HFF-Myc (cell line): ENCODE measurements around the gene ABHD11.

ENCODE experiments used
- DNase-seq: peaks from one replicate; pipeline ENCODE4 v3.0.0-alpha.2; 2011; ENCODE audit warnings: low read depth; ENCODE audit errors: extremely low read depth
- H3K4me3 ChIP-seq: replicated peaks from 2 replicates; pipeline ENCODE4 v1.5.1; 2011; ENCODE audit warnings: low read depth, mild to moderate bottlenecking, control low read depth, low read length
- CTCF ChIP-seq: IDR thresholded peaks from 2 replicates; pipeline ENCODE4 v1.5.1; 2012; ENCODE audit warnings: mild to moderate bottlenecking, low read depth, low read length, control low read depth; ENCODE audit errors: missing control alignments

Gene ABHD11

GRCh38 chr7:73735528-73735905, 3.1 kb downstream of the ABHD11 start:
- no peak overlapping the region for H3K4me3 ChIP-seq
- no peak for TF ChIP-seq CTCF
- no peak for DNase-seq

DNA sequence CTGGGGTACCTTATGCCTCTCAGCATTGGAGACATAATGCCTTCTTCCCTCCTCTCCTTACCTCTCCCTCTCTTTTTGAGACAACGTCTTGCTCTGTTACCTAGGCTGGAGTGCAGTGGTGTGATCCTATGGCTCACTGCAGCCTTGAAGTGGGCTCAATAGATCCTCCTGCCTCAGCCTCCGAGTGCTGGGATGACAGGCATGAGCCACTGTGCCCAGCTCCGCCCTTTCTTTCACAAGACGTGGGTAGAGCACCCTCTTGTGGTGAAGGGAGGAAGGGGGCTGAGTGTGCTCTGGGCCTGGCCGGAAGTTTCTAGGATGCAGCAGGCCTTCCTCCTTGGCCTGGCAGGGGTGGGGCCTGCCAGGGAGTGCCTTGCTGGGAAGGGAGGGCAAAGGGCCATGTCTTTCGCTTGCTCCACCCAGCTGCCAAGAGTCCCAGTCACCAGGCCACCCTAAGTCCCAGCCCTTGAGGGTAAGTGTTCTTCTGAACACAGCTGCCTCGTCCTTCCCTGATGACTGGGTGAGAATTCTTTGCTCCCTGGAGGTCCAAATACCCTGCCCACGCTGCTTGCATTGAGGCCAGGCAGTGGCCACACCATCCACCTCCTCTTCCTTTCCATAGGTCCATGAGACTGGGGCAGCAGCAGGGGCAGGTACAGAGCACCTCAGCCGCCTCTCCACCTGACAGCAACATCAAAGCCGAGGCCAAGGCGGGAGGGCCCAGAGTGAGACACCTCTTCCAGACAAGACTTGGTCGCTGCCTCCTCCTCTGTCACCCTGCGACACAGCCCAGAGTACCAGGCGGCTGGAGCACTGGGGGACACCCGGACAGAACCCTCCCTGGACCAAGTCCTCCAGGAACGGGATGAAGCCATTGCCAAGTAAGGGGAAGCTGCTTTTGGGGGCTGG, 3.7 kb downstream of the ABHD11 start:
- DNase-seq: peak; percentile 80
- no peak overlapping the region for H3K4me3 ChIP-seq
- TF ChIP-seq CTCF: peak; percentile 94

GRCh38 chr7:73732397-73732796, 6.2 kb downstream of the ABHD11 start:
- TF ChIP-seq CTCF: no peak
- no peak overlapping the region for H3K4me3 ChIP-seq
- no peak for DNase-seq

GRCh38 chr7:73730485-73730884, 8.1 kb downstream of the ABHD11 start:
- DNase-seq: no peak
- TF ChIP-seq CTCF: no peak

DNA sequence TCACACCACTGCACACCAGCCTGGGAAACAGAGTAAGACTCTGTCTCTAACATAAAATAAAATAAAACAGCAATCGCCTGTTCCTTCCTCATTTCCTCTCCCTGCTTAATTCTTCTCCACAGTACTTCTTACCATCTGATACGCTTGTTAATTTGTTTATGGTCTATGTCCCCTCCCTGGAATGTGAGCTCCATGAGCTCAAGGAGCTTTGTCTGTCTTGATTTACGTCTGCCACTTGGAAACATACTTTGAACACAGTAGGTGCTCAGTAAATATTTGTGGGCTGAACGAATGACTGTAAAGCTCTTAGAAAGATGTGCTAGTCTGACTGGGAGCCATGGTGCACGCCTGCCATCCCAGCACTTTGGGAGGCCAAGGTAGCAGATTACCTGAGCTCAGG, 10.1 kb downstream of the ABHD11 start:
- no peak for DNase-seq
- no peak for TF ChIP-seq CTCF
- H3K4me3 ChIP-seq: no peak overlapping the region

More at GRCh38 chr7:73730485-73730884, 8.1 kb downstream of the ABHD11 start:
- H3K4me3 ChIP-seq: no peak overlapping the region

DNA sequence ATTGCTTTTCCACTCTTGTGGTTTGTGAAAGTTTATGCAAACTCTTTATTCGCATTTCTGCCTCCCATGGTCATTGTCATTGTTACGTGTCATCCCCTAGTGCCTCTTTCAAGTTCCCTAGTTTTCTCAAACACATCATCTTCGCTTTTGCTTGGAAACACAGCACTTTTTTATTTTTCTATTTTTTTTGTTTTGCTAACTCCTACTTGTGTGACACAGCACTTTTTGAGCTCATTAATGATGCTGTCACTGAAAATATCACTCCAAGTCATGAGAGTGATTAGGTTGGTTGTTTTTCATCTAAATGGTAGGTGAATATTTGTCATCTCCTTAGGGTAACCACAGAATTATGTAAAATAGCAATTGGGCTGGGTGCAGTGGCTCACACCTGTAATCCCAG, 10.7 kb downstream of the ABHD11 start:
- no peak overlapping the region for H3K4me3 ChIP-seq
- no peak for DNase-seq
- TF ChIP-seq CTCF: no peak
